SJCRH30 (cell line): Measurements from ENCODE around the gene ZNF532. TPM values are rescaled to one million over a fixed set of nuclear protein-coding genes. Genes with fewer than 3 reads are reported as not detected.

Experiments used
- DNase-seq, 2 experiments: peaks; one replicate each; pipeline ENCODE4 v3.0.0-alpha.2; 2015 to 2020
- H3K27ac ChIP-seq: fragments of 250-450 bp; sonication (Bioruptor Pico); 2 replicates; pipeline ENCODE4 v1.5.1; 2020; ENCODE audit warnings: mild to moderate bottlenecking, moderate library complexity
- H3K27me3 ChIP-seq: fragments of 250-450 bp; sonication (Bioruptor Pico); 2 replicates; pipeline ENCODE4 v1.5.1; 2020; ENCODE audit warnings: mild to moderate bottlenecking, moderate library complexity
- H3K36me3 ChIP-seq: fragments of 250-450 bp; sonication (Bioruptor Pico); 2 replicates; pipeline ENCODE4 v1.5.1; 2020; ENCODE audit warnings: mild to moderate bottlenecking, moderate library complexity
- H3K4me1 ChIP-seq: fragments of 250-450 bp; sonication (Bioruptor Pico); 2 replicates; pipeline ENCODE4 v1.5.1; 2020; ENCODE audit warnings: mild to moderate bottlenecking, moderate library complexity
- H3K4me3 ChIP-seq: fragments of 250-450 bp; sonication (Bioruptor Pico); 2 replicates; pipeline ENCODE4 v1.5.1; 2020; ENCODE audit warnings: mild to moderate bottlenecking, moderate library complexity
- H3K9me3 ChIP-seq: fragments of 250-450 bp; sonication (Bioruptor Pico); replicated peaks from 2 replicates; pipeline ENCODE4 v1.5.1; 2020; ENCODE audit warnings: mild to moderate bottlenecking, moderate library complexity
- total RNA-seq: library from RNA; depleted of rRNA; stranded (reverse); fragments of >200 nt; shearing (Covaris generic); gene quantifications from 2 replicates; pipeline ENCODE4 v1.2.3, GENCODE V29; 2014

Gene ZNF532
- total RNA-seq, 1 experiment from 2014 or later, result 27.7 TPM

- H3K36me3 ChIP-seq, result no peaks in the 10 kb centered on the region; the same call in 1 of the 2 replicates
- H3K9me3 ChIP-seq, result no peaks in the 10 kb centered on the region
- no peak for DNase-seq
- peaks cover 13% of the 10 kb centered on the region for H3K4me1 ChIP-seq
- no peak overlapping the region for H3K4me3 ChIP-seq
- no peaks in the 10 kb centered on the region for H3K27me3 ChIP-seq
- H3K27ac ChIP-seq, result no peak overlapping the region
These were observed 110.6 kb downstream of the ZNF532 start for GRCh38 chr18:58975296-58975695.

DNA sequence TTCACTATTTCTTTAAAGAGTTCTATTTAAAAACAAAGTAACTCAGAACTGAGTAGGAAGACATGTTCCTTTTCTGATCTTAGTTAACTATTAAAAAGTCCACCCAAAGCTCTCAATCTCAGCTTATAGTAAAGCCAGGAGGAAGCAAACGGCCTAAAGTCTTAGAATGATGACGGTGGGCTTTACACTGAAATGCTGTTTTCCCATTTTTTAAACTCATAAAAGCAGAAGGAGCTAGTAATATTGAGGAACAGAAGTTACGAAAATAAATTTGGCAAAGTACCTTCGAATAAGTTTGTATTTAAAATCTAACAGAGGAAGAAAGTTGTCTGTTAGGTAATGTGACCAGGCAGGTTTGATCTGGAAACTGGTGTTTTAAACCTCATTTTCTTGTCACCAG, 111.1 kb downstream of the ZNF532 start:
- Histone ChIP-seq H3K36me3 (peaks cover 1% of the 10 kb centered on the region; the same call in 1 of the 2 replicates), H3K9me3 (no peaks in the 10 kb centered on the region), H3K4me1 (peaks cover 13% of the 10 kb centered on the region), H3K4me3 (no peak overlapping the region), H3K27me3 (no peaks in the 10 kb centered on the region), H3K27ac (no peak overlapping the region)
- DNase-seq, result no peak

DNA sequence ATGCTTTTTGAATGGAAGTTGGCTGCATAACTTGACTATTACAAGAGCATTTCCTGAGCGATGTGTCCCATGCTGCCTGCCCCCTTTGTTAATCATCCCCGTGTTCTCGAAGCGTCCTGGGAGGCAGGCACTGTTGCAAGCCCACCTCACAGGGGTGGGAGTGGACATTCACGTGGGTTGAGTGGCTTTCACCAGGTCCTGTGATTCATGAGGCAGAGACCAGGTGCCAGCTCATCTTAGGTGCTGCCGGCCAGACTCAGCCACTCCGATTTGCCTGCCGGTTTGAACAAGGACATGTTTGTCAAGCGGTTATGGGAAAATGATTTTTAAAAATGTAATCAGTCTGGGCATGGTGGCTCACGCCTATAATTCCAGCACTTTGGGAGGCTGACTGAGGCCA, 112.5 kb downstream of the ZNF532 start:
- no peak overlapping the region for H3K27ac ChIP-seq
- no peaks in the 10 kb centered on the region for H3K9me3 ChIP-seq
- 0 out of 2 replicates have a peak, but pooled peaks cover 3% of the 10 kb centered on the region for H3K36me3 ChIP-seq
- no peak overlapping the region for H3K4me3 ChIP-seq
- DNase-seq, result no peak
- peaks cover 8% of the 10 kb centered on the region for H3K4me1 ChIP-seq
- H3K27me3 ChIP-seq, result no peaks in the 10 kb centered on the region

GRCh38 chr18:58977801-58978200, 113.1 kb downstream of the ZNF532 start:
- no peak for DNase-seq
- 0 out of 2 replicates have a peak, but pooled peaks cover 3% of the 10 kb centered on the region for H3K36me3 ChIP-seq
- peaks cover 5% of the 10 kb centered on the region for H3K4me1 ChIP-seq
- H3K9me3 ChIP-seq, result no peaks in the 10 kb centered on the region
- no peak overlapping the region for H3K27ac ChIP-seq
- no peak overlapping the region for H3K4me3 ChIP-seq
- H3K27me3 ChIP-seq, result no peaks in the 10 kb centered on the region

- no peak overlapping the region for H3K4me3 ChIP-seq
- H3K4me1 ChIP-seq, result no peaks in the 10 kb centered on the region
- no peaks in the 10 kb centered on the region for H3K27me3 ChIP-seq
- no peak overlapping the region for H3K27ac ChIP-seq
- DNase-seq, result no peak
- no peaks in the 10 kb centered on the region for H3K9me3 ChIP-seq
- H3K36me3 ChIP-seq, result 0 out of 2 replicates have a peak, but pooled peaks cover 3% of the 10 kb centered on the region
These were observed 114.2 kb downstream of the ZNF532 start for GRCh38 chr18:58978916-58979315.

DNA sequence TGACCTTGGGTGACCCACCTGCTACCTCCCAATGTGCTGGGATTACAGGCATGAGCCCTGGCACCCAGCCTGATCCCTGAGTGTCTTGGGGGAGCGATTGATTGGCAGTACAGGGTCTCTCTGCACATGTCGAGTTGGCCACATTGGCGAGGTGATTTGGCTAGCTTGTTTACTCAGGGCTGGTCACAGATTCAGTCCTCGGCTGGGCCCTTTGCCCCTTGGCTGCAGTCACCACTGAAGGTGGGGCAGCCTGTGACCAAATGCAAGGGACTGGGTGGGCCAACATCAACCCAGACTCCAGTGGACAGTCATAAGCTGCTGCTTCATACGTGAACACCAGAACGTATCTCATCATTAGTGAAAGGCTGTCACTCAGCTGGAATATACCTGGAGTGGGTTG, 114.9 kb downstream of the ZNF532 start:
- no peaks in the 10 kb centered on the region for H3K9me3 ChIP-seq
- no peaks in the 10 kb centered on the region for H3K4me1 ChIP-seq
- 0 out of 2 replicates have a peak, but pooled peaks cover 3% of the 10 kb centered on the region for H3K36me3 ChIP-seq
- no peaks in the 10 kb centered on the region for H3K27me3 ChIP-seq
- no peak overlapping the region for H3K27ac ChIP-seq
- no peak for DNase-seq
- H3K4me3 ChIP-seq, result no peak overlapping the region

DNA sequence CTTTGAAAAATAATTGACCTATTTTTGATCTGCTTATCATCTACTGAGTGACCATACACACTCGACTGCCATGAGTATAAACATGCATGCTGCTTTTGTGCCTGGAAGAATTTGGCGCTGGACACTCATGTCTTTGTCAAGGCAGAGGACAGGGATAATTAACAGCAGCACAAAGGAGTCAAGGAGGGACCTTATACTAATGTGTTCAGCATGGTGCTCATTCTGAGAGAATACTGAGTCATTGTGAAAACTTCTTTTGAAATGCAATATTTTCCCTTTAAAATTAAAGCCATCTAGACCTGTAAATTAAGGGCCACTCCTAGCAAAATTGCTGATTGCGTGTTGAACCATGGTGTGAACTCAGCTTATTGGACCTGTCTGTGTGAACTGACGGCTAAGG, 116.3 kb downstream of the ZNF532 start:
- Histone ChIP-seq H3K9me3 (no peaks in the 10 kb centered on the region), H3K4me3 (no peak overlapping the region), H3K36me3 (0 out of 2 replicates have a peak, but pooled peaks cover 3% of the 10 kb centered on the region), H3K27ac (no peak overlapping the region), H3K4me1 (no peaks in the 10 kb centered on the region), H3K27me3 (no peaks in the 10 kb centered on the region)
- DNase-seq, result no peak

- Histone ChIP-seq H3K36me3 (0 out of 2 replicates have a peak, but pooled peaks cover 3% of the 10 kb centered on the region), H3K9me3 (no peaks in the 10 kb centered on the region), H3K27ac (no peak overlapping the region), H3K4me1 (no peaks in the 10 kb centered on the region), H3K27me3 (no peaks in the 10 kb centered on the region), H3K4me3 (no peak overlapping the region)
- DNase-seq, result no peak
These were observed 118.8 kb downstream of the ZNF532 start for GRCh38 chr18:58983260-58984155.

DNA sequence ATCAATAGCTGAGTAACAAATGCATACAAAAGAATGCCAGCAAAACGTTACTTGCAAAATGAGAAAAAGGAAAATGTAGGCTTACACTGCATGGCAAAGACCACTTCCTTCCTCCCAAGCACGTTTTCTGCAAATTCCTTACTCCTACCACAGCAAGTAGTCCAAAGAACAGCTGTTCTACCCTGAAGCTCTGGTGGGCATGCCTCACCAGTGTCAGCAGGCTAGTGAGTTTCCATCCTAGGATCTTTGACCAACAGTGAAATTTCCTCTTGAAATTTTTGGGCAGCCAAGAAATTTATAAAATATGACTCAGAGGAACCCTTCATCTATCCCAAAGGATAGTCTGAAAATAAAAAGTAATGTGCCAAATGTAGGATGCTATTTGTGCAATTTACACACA, 123.9 kb downstream of the ZNF532 start:
- peak; percentile 29 to 43 for DNase-seq
- H3K27ac ChIP-seq, result no peak overlapping the region
- peaks cover 6% of the 10 kb centered on the region; the same call in 1 of the 2 replicates for H3K9me3 ChIP-seq
- H3K36me3 ChIP-seq, result no peaks in the 10 kb centered on the region
- no peak overlapping the region for H3K4me3 ChIP-seq
- no peaks in the 10 kb centered on the region for H3K27me3 ChIP-seq
- H3K4me1 ChIP-seq, result peaks cover 13% of the 10 kb centered on the region

- no peaks in the 10 kb centered on the region for H3K27me3 ChIP-seq
These were observed 124.6 kb downstream of the ZNF532 start for GRCh38 chr18:58989184-58989759.

GRCh38 chr18:58990720-58991119, 126.0 kb downstream of the ZNF532 start:
- no peak overlapping the region for H3K4me3 ChIP-seq
- DNase-seq, result no peak
- H3K9me3 ChIP-seq, result peaks cover 6% of the 10 kb centered on the region; the same call in 1 of the 2 replicates
- no peaks in the 10 kb centered on the region for H3K36me3 ChIP-seq
- no peaks in the 10 kb centered on the region for H3K27me3 ChIP-seq
- peaks cover 16% of the 10 kb centered on the region for H3K4me1 ChIP-seq
- H3K27ac ChIP-seq, result no peak overlapping the region

More at GRCh38 chr18:58989184-58989759, 124.6 kb downstream of the ZNF532 start:
- Histone ChIP-seq H3K27ac (no peak overlapping the region), H3K36me3 (no peaks in the 10 kb centered on the region), H3K4me3 (no peak overlapping the region), H3K9me3 (peaks cover 6% of the 10 kb centered on the region; the same call in 1 of the 2 replicates), H3K4me1 (peaks cover 14% of the 10 kb centered on the region)
- DNase-seq, result no peak

DNA sequence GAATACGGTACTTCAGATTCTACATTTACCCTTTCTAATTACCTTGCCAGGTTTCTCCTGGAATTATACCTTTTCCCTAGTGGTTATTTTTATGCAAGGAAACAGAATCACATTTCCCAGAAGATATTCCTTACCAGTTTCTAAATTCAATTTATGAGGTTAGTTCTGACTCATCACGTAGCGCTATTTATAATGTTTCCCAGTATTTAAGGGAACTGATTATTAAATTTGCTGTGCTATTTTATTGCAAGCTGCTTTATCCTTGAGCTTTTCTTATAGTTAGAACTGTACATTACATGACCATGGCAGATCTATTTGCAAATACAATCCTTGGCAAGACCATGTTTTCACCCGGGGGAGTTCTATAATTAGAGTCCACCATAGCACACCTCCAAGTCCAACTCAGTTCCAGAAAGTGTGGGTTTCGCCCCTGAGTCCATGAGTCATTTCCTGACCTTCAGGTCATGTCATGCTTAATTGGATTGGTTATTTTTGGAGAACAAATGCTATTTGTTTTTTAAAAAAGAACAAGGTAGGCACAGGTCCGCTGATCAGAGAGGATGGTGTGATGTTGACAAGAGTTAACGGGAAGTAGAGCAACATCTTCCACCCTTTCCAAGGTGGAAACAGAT, 126.6 kb downstream of the ZNF532 start:
- Histone ChIP-seq H3K27ac (no peak overlapping the region), H3K4me1 (peaks cover 18% of the 10 kb centered on the region), H3K36me3 (no peaks in the 10 kb centered on the region), H3K4me3 (no peak overlapping the region), H3K9me3 (peaks cover 6% of the 10 kb centered on the region; the same call in 1 of the 2 replicates), H3K27me3 (no peaks in the 10 kb centered on the region)
- no peak for DNase-seq

- Histone ChIP-seq H3K4me3 (no peak overlapping the region), H3K27ac (no peak overlapping the region), H3K36me3 (no peaks in the 10 kb centered on the region), H3K27me3 (no peaks in the 10 kb centered on the region), H3K4me1 (peaks cover 21% of the 10 kb centered on the region), H3K9me3 (peaks cover 6% of the 10 kb centered on the region; the same call in 1 of the 2 replicates)
- no peak for DNase-seq
These were observed 127.9 kb downstream of the ZNF532 start for GRCh38 chr18:58992301-58993231.

- DNase-seq, result no peak
- H3K9me3 ChIP-seq, result peaks cover 6% of the 10 kb centered on the region; the same call in 1 of the 2 replicates
- H3K4me1 ChIP-seq, result peaks cover 23% of the 10 kb centered on the region
- H3K27ac ChIP-seq, result no peak overlapping the region
- no peak overlapping the region for H3K4me3 ChIP-seq
- H3K27me3 ChIP-seq, result no peaks in the 10 kb centered on the region
- no peaks in the 10 kb centered on the region for H3K36me3 ChIP-seq
These were observed 128.6 kb downstream of the ZNF532 start for GRCh38 chr18:58993260-58993659.
